ENCODE data around the gene NR3C2.

NR3C2 gene

GRCh38 chr4:148300877-148301276 is 141.3 kb downstream of the NR3C2 start:
- DNase-seq: no peak

GRCh38 chr4:148299337-148299736 is 142.9 kb downstream of the NR3C2 start:
- no peak for DNase-seq

GRCh38 chr4:148296498-148296897 is 145.7 kb downstream of the NR3C2 start:
- DNase-seq: no peak

GRCh38 chr4:148295642-148296041 is 146.6 kb downstream of the NR3C2 start:
- no peak for DNase-seq

GRCh38 chr4:148293571-148293970 is 148.6 kb downstream of the NR3C2 start:
- no peak for DNase-seq

GRCh38 chr4:148292686-148293085 is 149.5 kb downstream of the NR3C2 start:
- no peak for DNase-seq

- no peak for DNase-seq
Measured at GRCh38 chr4:148289740-148290139, 152.5 kb downstream of the NR3C2 start.

GRCh38 chr4:148288448-148288847 is 153.8 kb downstream of the NR3C2 start:
- no peak for DNase-seq

- no peak for DNase-seq
Measured at GRCh38 chr4:148287111-148287510, 155.1 kb downstream of the NR3C2 start.

GRCh38 chr4:148286012-148286411 is 156.2 kb downstream of the NR3C2 start:
- no peak for DNase-seq

- no peak for DNase-seq
Measured at GRCh38 chr4:148283665-148284064, 158.5 kb downstream of the NR3C2 start.

GRCh38 chr4:148278310-148278709 is 163.9 kb downstream of the NR3C2 start:
- DNase-seq: no peak

GRCh38 chr4:148275266-148275665 is 166.9 kb downstream of the NR3C2 start:
- no peak for DNase-seq

GRCh38 chr4:148273501-148273986 is 168.7 kb downstream of the NR3C2 start:
- DNase-seq: no peak

GRCh38 chr4:148271166-148271565 is 171.0 kb downstream of the NR3C2 start:
- no peak for DNase-seq

GRCh38 chr4:148270630-148271029 is 171.6 kb downstream of the NR3C2 start:
- DNase-seq: no peak

- no peak for DNase-seq
Measured at GRCh38 chr4:148268835-148269234, 173.4 kb downstream of the NR3C2 start.

GRCh38 chr4:148266921-148267320 is 175.3 kb downstream of the NR3C2 start:
- DNase-seq: no peak

- DNase-seq: no peak
Measured at GRCh38 chr4:148266240-148266639, 176.0 kb downstream of the NR3C2 start.

- DNase-seq: no peak
Measured at GRCh38 chr4:148265627-148266026, 176.6 kb downstream of the NR3C2 start.

- no peak for DNase-seq
Measured at GRCh38 chr4:148263802-148264201, 178.4 kb downstream of the NR3C2 start.

GRCh38 chr4:148263127-148263526 is 179.1 kb downstream of the NR3C2 start:
- DNase-seq: no peak

- no peak for DNase-seq
Measured at GRCh38 chr4:148261848-148262247, 180.4 kb downstream of the NR3C2 start.

GRCh38 chr4:148259841-148260240 is 182.4 kb downstream of the NR3C2 start:
- DNase-seq: no peak

GRCh38 chr4:148258535-148258934 is 183.7 kb downstream of the NR3C2 start:
- no peak for DNase-seq

GRCh38 chr4:148255344-148255720 is 186.9 kb downstream of the NR3C2 start:
- no peak for DNase-seq

Measured in DMS153 (cell line).